Esophagus muscularis mucosa (tissue), 4 donors: ENCODE results near the gene DTD2. TPM values are rescaled to one million over a fixed set of nuclear protein-coding genes. Genes with fewer than 3 reads are reported as not detected.
A peak's percentile ranks its signal among the peaks of the same experiment; 100 is the strongest.
"Not testable (repeated sequence)": the region's sequence is repeated elsewhere in the genome, so short reads cannot be mapped to it uniquely, and the experiment has no call there.

Experiments used
- DNase-seq: peaks from one replicate; pipeline ENCODE4 v3.0.0-alpha.2; 2017; ENCODE audit errors: extremely low spot score
- H3K27ac ChIP-seq, 4 donors: fragments of 200-600 bp; sonication (generic); replicated peaks in 1 of 4; 1 replicate in 3 of 4; 2 replicates in 1 of 4; pipeline ENCODE4 v1.5.1; 2016 to 2019; ENCODE audit warnings: mild to moderate bottlenecking in 1 of 4
- H3K27me3 ChIP-seq, 4 donors: fragments of 200-600 bp; sonication (generic); one replicate each; pipeline versions ENCODE4 v1.5.1 to v1.6.0; 2016 to 2019
- H3K36me3 ChIP-seq, 4 donors: fragments of 200-600 bp; sonication (generic); one replicate each; pipeline ENCODE4 v1.5.1; 2016 to 2019
- H3K4me1 ChIP-seq, 4 donors: fragments of 200-600 bp; sonication (generic); one replicate each; pipeline ENCODE4 v1.5.1; 2016 to 2019
- H3K4me3 ChIP-seq, 4 donors: fragments of 200-600 bp; sonication (generic); 1 replicate in 2 of 4; 2 replicates in 2 of 4; pipeline ENCODE4 v1.5.1; 2016 to 2019; ENCODE audit warnings: mild to moderate bottlenecking in 4 of 4, moderate library complexity in 1 of 4
- H3K9me3 ChIP-seq, 4 donors: fragments of 200-600 bp; sonication (generic); 1 replicate in 3 of 4; 2 replicates in 1 of 4; pipeline ENCODE4 v1.5.1; 2016 to 2019
- CTCF ChIP-seq, 3 experiments: fragments of 200-600 bp in 2 of 3; fragments of 450-650 bp in 1 of 3; sonication (generic) in 2 of 3; IDR thresholded peaks; one replicate each; pipeline ENCODE4 v1.5.1; 2017 to 2019; ENCODE audit warnings: antibody characterized with exemption in 3 of 3, mild to moderate bottlenecking in 2 of 3, moderate library complexity in 1 of 3
- EP300 ChIP-seq: sonication (generic); formaldehyde crosslinking; IDR thresholded peaks from one replicate; pipeline ENCODE4 v1.6.1; 2017; ENCODE audit warnings: antibody characterized with exemption
- POLR2A ChIP-seq: fragments of 450-650 bp; IDR thresholded peaks from one replicate; pipeline ENCODE4 v1.6.1; 2017; ENCODE audit warnings: antibody characterized with exemption, moderate library complexity, mild to moderate bottlenecking, low read depth
- POLR2AphosphoS5 ChIP-seq, 2 donors: sonication (generic); formaldehyde crosslinking; IDR thresholded peaks; one replicate each; pipeline ENCODE4 v1.6.1; 2017; ENCODE audit warnings: antibody characterized with exemption in 2 of 2
- WGBS: methylation state at CpG from one replicate; pipeline ENCODE4 v1.1.5; 2018; 5-methylcytosine and 5-hydroxymethylcytosine counted together
- intact Hi-C: fragments of 100-400 bp; cut with DNase I; formaldehyde crosslinking; loops from one replicate; pipeline ENCODE4 v1.15.1; 2023
- total RNA-seq, 4 donors: library from RNA; depleted of rRNA; stranded (reverse); fragments of >200 nt; gene quantifications; one replicate each; pipeline versions ENCODE4 v1.1.0 to v1.2.1, GENCODE V29; 2016

DTD2 gene
- total RNA-seq, 4 donors from 2014 or later = 27.8 to 41.1 (median 32.2) TPM

GRCh38 chr14:31439561-31439960 lies 17.7 kb downstream of the DTD2 start:
- intact Hi-C loops = no loop called here
- no peak for DNase-seq
- TF ChIP-seq POLR2A (no peak), CTCF (IDR thresholded peaks at IDR 0.05) (no peak), POLR2AphosphoS5 (IDR thresholded peaks at IDR 0.05) (no peak)
- Histone ChIP-seq H3K27me3 (no peaks in the 10 kb centered on the region), H3K4me1 (peaks cover 10 to 24% (median 22%) of the 10 kb centered on the region in 4 donors), H3K27ac (no peak overlapping the region), H3K9me3 (no peaks in the 10 kb centered on the region), H3K4me3 (no peak overlapping the region), H3K36me3 (no peaks in the 10 kb centered on the region)
- 82% methylated on average over 2 of the region's 2 CpGs for WGBS

- 100% methylated on average over 6 of the region's 45 CpGs for WGBS
- H3K27ac ChIP-seq, DNase-seq, intact Hi-C loops, H3K27me3 ChIP-seq, H3K9me3 ChIP-seq, H3K4me3 ChIP-seq, H3K36me3 ChIP-seq: not testable (repeated sequence)
- H3K4me1 ChIP-seq = peaks cover 9 to 24% (median 22%) of the 10 kb centered on the region in 4 donors
These were observed 20.1 kb downstream of the DTD2 start for GRCh38 chr14:31437045-31437691.

- no peak overlapping the region for H3K4me3 ChIP-seq
- no peaks in the 10 kb centered on the region for H3K27me3 ChIP-seq
- H3K36me3 ChIP-seq = peaks cover 0 to 5% (median 0%) of the 10 kb centered on the region in 4 donors
- intact Hi-C loops = no loop called here
- peaks cover 0 to 3% (median 0%) of the 10 kb centered on the region in 4 donors for H3K9me3 ChIP-seq
- peaks cover 0 to 12% (median 11%) of the 10 kb centered on the region in 4 donors for H3K4me1 ChIP-seq
- DNase-seq = no peak
- peak overlapping the region in 2 of 4 donors; percentile 42 to 46 for H3K27ac ChIP-seq
- peak in 1 of 2 donors; percentile 20 for TF ChIP-seq POLR2AphosphoS5 (IDR thresholded peaks at IDR 0.05)
- no peak for TF ChIP-seq CTCF (IDR thresholded peaks at IDR 0.05)
- TF ChIP-seq EP300 = no peak
- TF ChIP-seq POLR2A = no peak
These were observed 22.0 kb downstream of the DTD2 start for GRCh38 chr14:31435276-31435675.

GRCh38 chr14:31430634-31431264 lies 26.6 kb downstream of the DTD2 start:
- no peak for TF ChIP-seq CTCF (IDR thresholded peaks at IDR 0.05)
- TF ChIP-seq EP300 = no peak
- no peak for TF ChIP-seq POLR2AphosphoS5 (IDR thresholded peaks at IDR 0.05)
- TF ChIP-seq POLR2A = no peak

GRCh38 chr14:31429791-31430190 lies 27.5 kb downstream of the DTD2 start:
- 87% methylated on average over 1 of the region's 1 CpG for WGBS
- Histone ChIP-seq H3K27ac (no peak overlapping the region), H3K9me3 (peaks cover 0 to 3% (median 0%) of the 10 kb centered on the region in 4 donors), H3K36me3 (peaks cover 0 to 5% (median 2%) of the 10 kb centered on the region in 4 donors), H3K27me3 (no peaks in the 10 kb centered on the region), H3K4me1 (peaks cover 0 to 4% (median 3%) of the 10 kb centered on the region in 4 donors), H3K4me3 (no peak overlapping the region)
- intact Hi-C loops = no loop called here
- no peak for DNase-seq
- no peak for TF ChIP-seq CTCF (IDR thresholded peaks at IDR 0.05)

More at GRCh38 chr14:31430634-31431264, 26.6 kb downstream of the DTD2 start:
- 96% methylated on average over 11 of the region's 11 CpGs for WGBS
- intact Hi-C loops = no loop called here
- Histone ChIP-seq H3K27ac (no peak overlapping the region), H3K27me3 (no peaks in the 10 kb centered on the region), H3K9me3 (peaks cover 0 to 3% (median 0%) of the 10 kb centered on the region in 4 donors), H3K4me3 (no peak overlapping the region), H3K4me1 (peaks cover 0 to 12% (median 11%) of the 10 kb centered on the region in 4 donors), H3K36me3 (peaks cover 0 to 5% (median 2%) of the 10 kb centered on the region in 4 donors)
- no peak for DNase-seq
